HFFc6 (cell line): Measurements from ENCODE around the gene LBHD2. TPM values are rescaled to one million over a fixed set of nuclear protein-coding genes. Genes with fewer than 3 reads are reported as not detected.

Source experiments
- DNase-seq: peaks from one replicate; pipeline ENCODE4 v3.0.0-alpha.2; 2018
- H3K27ac Mint-ChIP-seq: 2 replicates; pipeline ENCODE4 v1.8.0; 2020; ENCODE audit warnings: mild to moderate bottlenecking, mixed read lengths
- H3K27me3 Mint-ChIP-seq: 2 replicates; pipeline ENCODE4 v1.8.0; 2021; ENCODE audit warnings: mild to moderate bottlenecking, moderate library complexity, mixed read lengths; ENCODE audit not compliant: insufficient read depth
- H3K36me3 Mint-ChIP-seq: 2 replicates; pipeline ENCODE4 v1.8.0; 2021; ENCODE audit warnings: low read depth, mixed read lengths
- H3K4me1 Mint-ChIP-seq: 2 replicates; pipeline ENCODE4 v1.8.0; 2020; ENCODE audit warnings: low read depth, mixed read lengths
- H3K4me3 Mint-ChIP-seq: 2 replicates; pipeline ENCODE4 v1.8.0; 2020; ENCODE audit warnings: mild to moderate bottlenecking, moderate library complexity, mixed read lengths
- H3K9me3 Mint-ChIP-seq: 2 replicates; pipeline ENCODE4 v1.8.0; 2020; ENCODE audit warnings: mild to moderate bottlenecking, mixed read lengths
- CTCF ChIP-seq: fragments of 200-600 bp; sonication (generic); IDR thresholded peaks from 2 replicates; pipeline ENCODE4 v1.5.0; 2021; ENCODE audit warnings: antibody characterized with exemption, mild to moderate bottlenecking
- total RNA-seq, 6 experiments: library from RNA; stranded (reverse); fragmentation: NEBNext Ultra II Directional; extraction: Animal tissue kit (Norgen Biotek cat#: 25700); gene quantifications; 2 replicates in 1 of 6; 3 replicates in 5 of 6; pipeline ENCODE4 v1.2.3, GENCODE V29; 2021

LBHD2 gene
- total RNA-seq, 6 experiments from 2014 or later: not detected

- peaks cover 33% of the 10 kb centered on the region for H3K4me1 Mint-ChIP-seq
- H3K27ac Mint-ChIP-seq: no peak overlapping the region
- H3K36me3 Mint-ChIP-seq: peaks cover 20% of the 10 kb centered on the region
- no peak for DNase-seq
- H3K9me3 Mint-ChIP-seq: no peaks in the 10 kb centered on the region
- no peaks in the 10 kb centered on the region; the same call in none of the 2 replicates for H3K27me3 Mint-ChIP-seq
- no peak overlapping the region for H3K4me3 Mint-ChIP-seq
- TF ChIP-seq CTCF: no peak
Measured at GRCh38 chr14:103132381-103133209, 48.6 kb downstream of the LBHD2 start.

GRCh38 chr14:103133210-103134140, 49.5 kb downstream of the LBHD2 start:
- no peak for DNase-seq
- Mint-ChIP-seq H3K27me3 (no peaks in the 10 kb centered on the region; the same call in none of the 2 replicates), H3K4me3 (no peak overlapping the region), H3K27ac (no peak overlapping the region), H3K36me3 (peaks cover 20% of the 10 kb centered on the region), H3K4me1 (peaks cover 25% of the 10 kb centered on the region), H3K9me3 (no peaks in the 10 kb centered on the region)
- no peak for TF ChIP-seq CTCF

GRCh38 chr14:103134405-103134804, 50.4 kb downstream of the LBHD2 start:
- no peak for TF ChIP-seq CTCF
- peaks cover 16% of the 10 kb centered on the region for H3K4me1 Mint-ChIP-seq
- no peaks in the 10 kb centered on the region; the same call in none of the 2 replicates for H3K27me3 Mint-ChIP-seq
- no peak for DNase-seq
- H3K9me3 Mint-ChIP-seq: no peaks in the 10 kb centered on the region
- no peak overlapping the region for H3K4me3 Mint-ChIP-seq
- no peak overlapping the region for H3K27ac Mint-ChIP-seq
- peaks cover 20% of the 10 kb centered on the region for H3K36me3 Mint-ChIP-seq

- TF ChIP-seq CTCF: no peak
- Mint-ChIP-seq H3K27me3 (no peaks in the 10 kb centered on the region; the same call in 1 of the 2 replicates), H3K4me1 (peaks cover 15% of the 10 kb centered on the region), H3K36me3 (peaks cover 20% of the 10 kb centered on the region), H3K27ac (no peak overlapping the region), H3K9me3 (no peaks in the 10 kb centered on the region), H3K4me3 (no peak overlapping the region)
- DNase-seq: no peak
Measured at GRCh38 chr14:103134919-103135318, 50.9 kb downstream of the LBHD2 start.

DNA sequence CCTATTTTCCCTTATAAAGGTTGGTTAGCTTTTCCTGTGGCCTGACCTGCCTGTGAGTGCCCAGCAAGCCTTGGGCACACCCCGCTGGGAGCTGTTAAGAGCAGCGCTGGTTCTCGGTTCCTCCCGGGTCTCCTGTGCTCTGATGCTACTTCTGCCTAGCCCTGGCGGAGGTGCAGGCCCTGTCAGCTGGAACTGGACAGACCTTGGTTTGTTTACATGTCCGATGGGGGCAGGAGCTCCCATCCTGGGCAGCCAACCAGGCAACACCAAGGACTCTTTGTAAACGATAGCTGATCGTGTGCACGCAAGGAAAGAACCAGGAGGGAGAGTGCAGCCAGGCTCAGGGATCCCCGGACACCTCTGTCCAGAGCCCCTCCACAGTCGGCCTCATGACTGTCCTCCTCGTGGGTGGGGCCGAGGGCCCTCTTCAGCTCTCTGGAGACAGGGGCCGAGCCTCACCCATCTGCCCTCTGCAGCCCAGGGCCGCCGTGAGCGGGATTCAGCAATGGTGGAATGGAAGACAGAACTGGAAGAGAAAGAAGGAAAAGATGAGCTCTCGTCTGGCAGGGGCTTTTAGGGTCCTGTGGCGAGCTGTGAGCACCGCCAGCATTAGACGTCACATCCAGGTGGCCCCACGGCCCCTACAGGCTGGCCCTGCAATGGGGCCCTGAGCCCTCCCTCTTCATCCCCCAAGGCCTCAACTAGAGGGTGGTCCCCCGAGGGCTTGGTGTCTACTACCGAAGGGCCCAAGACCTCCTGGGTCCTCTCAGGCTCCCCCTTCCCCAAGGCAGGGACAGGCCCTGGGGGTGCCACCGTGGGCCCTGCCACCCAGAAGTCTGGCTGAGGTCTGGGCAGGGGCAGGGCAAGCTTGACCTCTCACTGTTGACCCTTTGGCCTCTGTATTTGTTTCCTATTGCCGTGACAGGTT, 51.6 kb downstream of the LBHD2 start:
- H3K36me3 Mint-ChIP-seq: peaks cover 20% of the 10 kb centered on the region
- H3K27ac Mint-ChIP-seq: peak overlapping the region; percentile 96
- H3K4me1 Mint-ChIP-seq: peaks cover 19% of the 10 kb centered on the region
- TF ChIP-seq CTCF: no peak
- no peaks in the 10 kb centered on the region for H3K9me3 Mint-ChIP-seq
- H3K4me3 Mint-ChIP-seq: no peak overlapping the region
- no peak for DNase-seq
- H3K27me3 Mint-ChIP-seq: no peaks in the 10 kb centered on the region; the same call in 1 of the 2 replicates
